ENCODE results near the gene TAPBPL.

Gene TAPBPL

GRCh38 chr12:6435961-6436715 lies 15.7 kb upstream of the TAPBPL start:
- no peak for DNase-seq (ENCODE audit: low spot score)

GRCh38 chr12:6437586-6437985 lies 14.3 kb upstream of the TAPBPL start:
- DNase-seq (ENCODE audit: low spot score), result no peak

GRCh38 chr12:6438345-6438744 lies 13.5 kb upstream of the TAPBPL start:
- no peak for DNase-seq (ENCODE audit: low spot score)

GRCh38 chr12:6440391-6440790 lies 11.5 kb upstream of the TAPBPL start:
- no peak for DNase-seq (ENCODE audit: low spot score)

GRCh38 chr12:6442836-6443235 lies 9.0 kb upstream of the TAPBPL start:
- DNase-seq (ENCODE audit: low spot score), result no peak

DNA sequence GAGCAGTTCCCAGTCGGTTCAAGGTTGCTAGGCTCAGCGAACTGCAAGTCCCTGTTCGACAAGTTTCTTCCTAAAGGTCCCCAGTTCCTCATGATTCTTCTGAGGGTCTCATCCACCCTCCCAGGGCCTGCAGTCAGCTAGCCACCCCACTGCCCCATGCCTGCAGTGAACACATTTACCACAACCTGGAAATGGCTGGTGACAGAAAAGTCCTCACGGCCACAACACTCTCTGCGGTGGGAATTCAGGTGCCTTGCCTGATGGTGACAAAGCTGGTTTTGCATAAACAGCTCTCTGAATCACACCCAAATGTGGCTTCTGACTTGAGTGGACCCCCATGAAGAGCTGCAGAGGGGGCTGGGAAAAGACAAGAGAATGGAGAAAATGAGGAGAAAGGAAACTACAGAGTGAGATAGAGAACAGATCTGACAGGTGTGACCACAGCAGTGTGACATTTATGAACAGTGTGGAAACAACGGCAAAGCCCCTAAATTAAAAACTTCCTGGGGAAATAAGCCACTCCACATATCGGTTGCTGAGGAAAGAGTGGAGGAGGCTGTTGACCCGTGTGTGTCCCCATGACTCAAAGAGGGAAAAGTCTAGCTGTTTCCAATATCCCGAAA lies 8.4 kb upstream of the TAPBPL start:
- no peak for DNase-seq (ENCODE audit: low spot score)

GRCh38 chr12:6444031-6444430 lies 7.8 kb upstream of the TAPBPL start:
- no peak for DNase-seq (ENCODE audit: low spot score)

GRCh38 chr12:6444704-6445688 lies 6.8 kb upstream of the TAPBPL start, which contains the start of gene CD27:
Gene CD27, plus strand, starts transcription at chr12:6444955. Its CDS starts 141 bp downstream, at chr12:6445096.
- DNase-seq (ENCODE audit: low spot score), result no peak

- no peak for DNase-seq (ENCODE audit: low spot score)
Observed at GRCh38 chr12:6450091-6450868, 1.6 kb upstream of the TAPBPL start.

DNA sequence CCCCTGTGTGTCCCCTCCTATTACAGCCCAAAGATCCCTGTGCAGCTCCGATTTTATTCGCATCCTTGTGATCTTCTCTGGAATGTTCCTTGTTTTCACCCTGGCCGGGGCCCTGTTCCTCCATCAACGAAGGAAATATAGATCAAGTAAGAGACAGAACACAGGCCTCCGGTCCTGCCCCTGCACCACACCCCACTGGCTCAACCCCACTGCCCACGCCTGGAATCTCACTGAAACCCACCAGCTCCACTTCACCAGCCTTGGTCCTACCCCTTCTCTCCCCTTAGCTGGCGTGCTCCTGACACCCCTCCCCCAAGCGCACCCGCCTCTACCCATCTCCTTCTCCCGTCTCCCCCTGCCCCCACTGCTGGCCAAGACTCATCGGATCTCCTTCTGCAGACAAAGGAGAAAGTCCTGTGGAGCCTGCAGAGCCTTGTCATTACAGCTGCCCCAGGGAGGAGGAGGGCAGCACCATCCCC lies 934 bp upstream of the TAPBPL start:
- no peak for DNase-seq (ENCODE audit: low spot score)

GRCh38 chr12:6452245-6452943 lies 552 bp downstream of the TAPBPL start:
- no peak for DNase-seq (ENCODE audit: low spot score)

DNA sequence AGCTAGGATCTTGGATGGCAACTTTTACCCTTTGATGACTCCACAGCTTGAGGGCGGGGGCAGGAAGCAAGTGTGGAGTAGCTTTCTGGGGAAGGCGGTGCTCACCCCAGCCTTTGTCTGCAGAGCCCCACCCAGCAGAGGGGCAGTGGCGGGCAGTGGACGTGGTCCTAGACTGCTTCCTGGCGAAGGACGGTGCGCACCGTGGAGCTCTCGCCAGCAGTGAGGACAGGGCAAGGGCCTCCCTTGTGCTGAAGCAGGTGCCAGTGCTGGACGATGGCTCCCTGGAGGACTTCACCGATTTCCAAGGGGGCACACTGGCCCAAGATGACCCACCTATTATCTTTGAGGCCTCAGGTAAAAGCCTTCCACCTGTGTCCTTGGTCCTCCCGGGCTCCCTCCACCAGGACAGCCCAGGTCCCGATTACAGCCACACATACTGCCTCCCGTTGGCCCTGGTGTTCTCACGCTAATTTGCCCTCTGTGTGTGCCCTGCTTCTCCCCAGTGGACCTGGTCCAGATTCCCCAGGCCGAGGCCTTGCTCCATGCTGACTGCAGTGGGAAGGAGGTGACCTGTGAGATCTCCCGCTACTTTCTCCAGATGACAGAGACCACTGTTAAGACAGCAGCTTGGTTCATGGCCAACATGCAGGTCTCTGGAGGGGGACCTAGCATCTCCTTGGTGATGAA lies 1.2 kb downstream of the TAPBPL start:
- no peak for DNase-seq (ENCODE audit: low spot score)

DNA sequence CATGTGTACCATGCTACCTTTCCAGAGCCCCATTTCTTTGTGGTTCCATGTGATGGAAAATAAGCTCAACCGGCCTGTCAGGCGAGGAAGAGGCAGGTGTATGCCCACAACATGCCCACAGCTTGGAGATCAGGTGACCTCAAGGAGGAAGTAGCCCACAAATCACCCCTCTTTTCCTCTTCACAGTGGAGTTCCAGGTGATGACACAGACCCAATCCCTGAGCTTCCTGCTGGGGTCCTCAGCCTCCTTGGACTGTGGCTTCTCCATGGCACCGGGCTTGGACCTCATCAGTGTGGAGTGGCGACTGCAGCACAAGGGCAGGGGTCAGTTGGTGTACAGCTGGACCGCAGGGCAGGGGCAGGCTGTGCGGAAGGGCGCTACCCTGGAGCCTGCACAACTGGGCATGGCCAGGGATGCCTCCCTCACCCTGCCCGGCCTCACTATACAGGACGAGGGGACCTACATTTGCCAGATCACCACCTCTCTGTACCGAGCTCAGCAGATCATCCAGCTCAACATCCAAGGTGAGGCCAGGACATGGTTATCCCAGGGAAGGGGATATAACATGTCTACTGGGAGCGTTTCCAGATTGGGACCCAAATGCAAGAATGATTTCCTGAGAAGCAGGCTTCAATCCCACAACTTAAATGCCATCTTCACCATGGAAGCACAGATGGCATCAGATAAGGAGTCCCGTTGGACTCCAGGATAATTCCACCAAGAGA lies 5.5 kb downstream of the TAPBPL start:
- no peak for DNase-seq (ENCODE audit: low spot score)

- DNase-seq (ENCODE audit: low spot score), result no peak
Observed at GRCh38 chr12:6458281-6459003, 6.6 kb downstream of the TAPBPL start.

- no peak for DNase-seq (ENCODE audit: low spot score)
Observed at GRCh38 chr12:6459004-6459337, 7.1 kb downstream of the TAPBPL start.

DNA sequence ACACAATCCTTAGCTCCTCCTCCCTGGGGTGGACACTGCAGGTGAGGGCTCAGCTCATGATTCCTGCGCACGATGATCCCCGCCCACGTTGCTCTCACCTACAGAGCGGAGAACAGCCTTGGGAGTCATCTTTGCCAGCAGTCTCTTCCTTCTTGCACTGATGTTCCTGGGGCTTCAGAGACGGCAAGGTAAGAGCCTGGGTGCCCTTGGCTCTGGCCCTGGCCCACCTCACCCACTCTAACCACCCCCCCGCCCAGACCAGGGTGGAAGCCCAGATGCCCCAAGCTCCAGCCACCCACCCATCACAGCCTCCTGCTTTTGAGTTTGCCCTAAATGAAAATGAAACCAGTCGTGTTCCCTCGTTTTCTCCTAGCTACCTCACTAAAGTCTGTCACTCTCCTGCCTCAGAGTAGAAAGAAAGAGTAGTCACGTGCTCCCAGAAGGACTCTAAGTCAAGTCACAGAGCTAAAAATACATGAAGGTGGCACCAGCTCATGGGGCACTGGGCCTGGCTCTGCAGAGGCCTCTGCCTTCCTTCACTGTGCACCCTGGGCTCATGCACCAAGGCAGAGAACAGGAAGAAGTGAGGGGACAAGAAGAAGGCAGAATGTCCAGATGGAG lies 9.0 kb downstream of the TAPBPL start:
- no peak for DNase-seq (ENCODE audit: low spot score)

DNA sequence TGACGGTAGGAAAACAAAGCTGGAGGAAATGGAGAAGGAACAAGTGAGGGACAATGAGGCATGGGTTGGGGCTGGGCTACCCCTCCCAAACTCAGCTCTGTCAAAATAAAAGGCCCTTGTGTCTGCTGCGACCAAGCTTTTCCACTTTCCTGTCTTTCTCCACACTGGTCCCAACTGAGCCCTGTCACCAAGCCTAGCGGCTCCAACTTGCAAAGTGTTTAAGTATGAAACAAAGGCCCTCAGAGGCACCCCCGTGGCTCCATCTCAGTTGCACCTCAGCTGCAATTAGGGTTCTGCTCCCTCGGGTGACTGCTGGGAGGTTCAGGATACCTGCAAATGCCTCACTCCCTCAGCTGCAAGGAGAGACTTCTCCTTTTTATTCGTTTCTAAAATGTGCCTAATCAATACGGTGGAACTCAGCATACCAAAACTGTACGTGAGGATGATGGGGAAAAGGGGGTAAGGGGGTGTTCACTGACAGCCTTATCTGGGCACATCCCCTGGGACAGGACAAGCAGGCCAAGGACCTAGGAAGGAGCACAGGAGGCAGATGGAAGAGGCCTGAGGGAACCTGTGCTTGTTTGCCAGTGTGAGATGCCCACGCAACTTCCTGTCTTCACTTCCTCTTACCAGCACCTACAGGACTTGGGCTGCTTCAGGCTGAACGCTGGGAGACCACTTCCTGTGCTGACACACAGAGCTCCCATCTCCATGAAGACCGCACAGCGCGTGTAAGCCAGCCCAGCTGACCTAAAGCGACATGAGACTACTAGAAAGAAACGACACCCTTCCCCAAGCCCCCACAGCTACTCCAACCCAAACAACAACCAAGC lies 9.8 kb downstream of the TAPBPL start:
- no peak for DNase-seq (ENCODE audit: low spot score)
